Tibial nerve (tissue), 4 donors: ENCODE data around the gene GPR153. TPM values are rescaled to one million over a fixed set of nuclear protein-coding genes. Genes with fewer than 3 reads are reported as not detected.
A peak's percentile ranks its signal among the peaks of the same experiment; 100 is the strongest.

Source experiments
- DNase-seq, 2 donors: peaks; one replicate each; pipeline ENCODE4 v3.0.0-alpha.2; 2019; ENCODE audit warnings: low spot score in 2 of 2
- H3K27ac ChIP-seq, 4 donors: fragments of 200-600 bp; sonication (generic) in 3 of 4; one replicate each; pipeline ENCODE4 v1.5.1; 2017 to 2019; ENCODE audit warnings: mild to moderate bottlenecking in 1 of 4
- H3K27me3 ChIP-seq, 2 donors: fragments of 200-600 bp; sonication (generic) in 1 of 2; one replicate each; pipeline versions ENCODE4 v1.5.1 to v1.6.0; 2017 to 2019
- H3K36me3 ChIP-seq, 3 donors: fragments of 200-600 bp; sonication (generic); one replicate each; pipeline ENCODE4 v1.5.1; 2018 to 2019
- H3K4me1 ChIP-seq, 4 donors: fragments of 200-600 bp; sonication (generic) in 3 of 4; one replicate each; pipeline ENCODE4 v1.5.1; 2017 to 2019
- H3K4me3 ChIP-seq, 4 donors: fragments of 200-600 bp; sonication (generic) in 3 of 4; one replicate each; pipeline ENCODE4 v1.5.1; 2017 to 2019; ENCODE audit warnings: mild to moderate bottlenecking in 1 of 4, moderate library complexity in 1 of 4
- H3K9me3 ChIP-seq, 4 donors: fragments of 200-600 bp; sonication (generic) in 3 of 4; one replicate each; pipeline ENCODE4 v1.5.1; 2017 to 2019
- EP300 ChIP-seq, 2 donors: sonication (generic); formaldehyde crosslinking; IDR thresholded peaks; one replicate each; pipeline ENCODE4 v1.6.1; 2017; ENCODE audit warnings: antibody characterized with exemption in 2 of 2, mild to moderate bottlenecking in 1 of 2
- POLR2A ChIP-seq, 2 donors: fragments of 450-650 bp; IDR thresholded peaks; one replicate each; pipeline ENCODE4 v1.6.1; 2017; ENCODE audit warnings: antibody characterized with exemption in 2 of 2, mild to moderate bottlenecking in 2 of 2, moderate library complexity in 2 of 2
- WGBS, 2 donors: methylation state at CpG; one replicate each; pipeline ENCODE4 v1.1.5; 2018; 5-methylcytosine and 5-hydroxymethylcytosine counted together
- total RNA-seq, 4 donors: library from RNA; depleted of rRNA; stranded (reverse); fragments of >200 nt; gene quantifications; one replicate each; pipeline ENCODE4 v1.1.0, GENCODE V29; 2016
- TF ChIP-seq, protein P1 (sequence below), 5 experiments: fragments of 200-600 bp in 3 of 5; fragments of 450-650 bp in 2 of 5; sonication (generic) in 3 of 5; IDR thresholded peaks; one replicate each; pipeline ENCODE4 v1.5.1; 2016 to 2019; ENCODE audit warnings: antibody characterized with exemption in 5 of 5, mild to moderate bottlenecking in 3 of 5, moderate library complexity in 2 of 5

Gene GPR153
- total RNA-seq, 4 donors from 2014 or later = 10.3 to 12.7 (median 11.3) TPM

DNA sequence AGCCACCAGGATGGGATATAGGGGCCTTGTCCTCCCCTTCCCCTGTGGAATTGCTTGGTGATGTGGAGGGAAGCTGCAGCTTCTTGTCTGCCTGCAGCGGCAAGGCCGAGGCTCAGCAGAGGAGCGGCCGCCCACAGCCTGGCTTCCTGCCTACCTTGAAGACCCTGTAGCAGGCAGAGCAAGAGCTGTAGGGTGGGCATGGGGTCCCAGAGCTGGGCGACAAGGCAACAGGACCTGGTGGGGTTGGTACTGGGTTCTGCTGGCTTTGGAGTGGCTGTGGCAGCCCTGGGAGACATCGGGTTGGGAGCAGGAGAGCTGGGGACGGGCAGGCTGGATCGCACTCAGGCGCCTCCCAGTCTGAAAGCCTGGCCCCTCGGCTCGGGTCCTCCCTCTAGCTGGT, 5.7 kb upstream of the GPR153 start:
- no peaks in the 10 kb centered on the region for H3K9me3 ChIP-seq
- no peak overlapping the region for H3K27ac ChIP-seq
- peaks cover 0 to 2% of the 10 kb centered on the region in 2 donors for H3K27me3 ChIP-seq
- no peak overlapping the region for H3K4me3 ChIP-seq
- no peak for DNase-seq
- WGBS, 2 donors = 87 to 88% methylated on average over 11 of the region's 11 CpGs
- peaks cover 0 to 54% (median 24%) of the 10 kb centered on the region in 4 donors for H3K4me1 ChIP-seq
- H3K36me3 ChIP-seq = no peaks in the 10 kb centered on the region
- no peak for TF ChIP-seq POLR2A (IDR thresholded peaks at IDR 0.05)
- TF ChIP-seq, protein P1, sequence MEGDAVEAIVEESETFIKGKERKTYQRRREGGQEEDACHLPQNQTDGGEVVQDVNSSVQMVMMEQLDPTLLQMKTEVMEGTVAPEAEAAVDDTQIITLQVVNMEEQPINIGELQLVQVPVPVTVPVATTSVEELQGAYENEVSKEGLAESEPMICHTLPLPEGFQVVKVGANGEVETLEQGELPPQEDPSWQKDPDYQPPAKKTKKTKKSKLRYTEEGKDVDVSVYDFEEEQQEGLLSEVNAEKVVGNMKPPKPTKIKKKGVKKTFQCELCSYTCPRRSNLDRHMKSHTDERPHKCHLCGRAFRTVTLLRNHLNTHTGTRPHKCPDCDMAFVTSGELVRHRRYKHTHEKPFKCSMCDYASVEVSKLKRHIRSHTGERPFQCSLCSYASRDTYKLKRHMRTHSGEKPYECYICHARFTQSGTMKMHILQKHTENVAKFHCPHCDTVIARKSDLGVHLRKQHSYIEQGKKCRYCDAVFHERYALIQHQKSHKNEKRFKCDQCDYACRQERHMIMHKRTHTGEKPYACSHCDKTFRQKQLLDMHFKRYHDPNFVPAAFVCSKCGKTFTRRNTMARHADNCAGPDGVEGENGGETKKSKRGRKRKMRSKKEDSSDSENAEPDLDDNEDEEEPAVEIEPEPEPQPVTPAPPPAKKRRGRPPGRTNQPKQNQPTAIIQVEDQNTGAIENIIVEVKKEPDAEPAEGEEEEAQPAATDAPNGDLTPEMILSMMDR (IDR thresholded peaks at IDR 0.05) = no peak
- no peak for TF ChIP-seq EP300 (IDR thresholded peaks at IDR 0.05)

DNA sequence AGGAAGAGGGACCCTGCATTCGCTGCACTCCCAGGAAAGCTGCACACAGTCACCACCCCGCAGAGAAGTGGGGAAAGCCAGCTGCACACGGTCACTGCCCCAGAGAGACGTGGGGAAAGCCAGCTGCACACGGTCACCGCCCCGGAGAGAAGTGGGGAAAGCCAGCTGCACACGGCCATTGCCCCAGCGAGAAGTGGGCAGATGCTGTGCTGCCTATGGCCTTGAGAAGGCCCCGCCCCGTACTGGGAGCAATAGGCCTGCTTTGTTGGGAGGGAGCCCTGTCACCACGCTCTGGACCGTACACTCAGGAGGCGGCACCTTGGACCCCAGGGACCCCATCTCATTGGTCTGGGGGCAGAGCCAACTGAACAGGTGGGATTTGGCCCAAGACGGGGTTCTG, 4.3 kb upstream of the GPR153 start:
- H3K4me3 ChIP-seq = no peak overlapping the region
- 78 to 88% methylated on average over 13 to 15 of the region's 15 CpGs for WGBS, 2 donors
- no peaks in the 10 kb centered on the region for H3K36me3 ChIP-seq
- peaks cover 0 to 11% of the 10 kb centered on the region in 2 donors for H3K27me3 ChIP-seq
- H3K27ac ChIP-seq = no peak overlapping the region
- TF ChIP-seq, protein P1 (IDR thresholded peaks at IDR 0.05) = no peak
- TF ChIP-seq EP300 (IDR thresholded peaks at IDR 0.05) = no peak
- no peak for TF ChIP-seq POLR2A (IDR thresholded peaks at IDR 0.05)
- H3K4me1 ChIP-seq = peaks cover 0 to 52% (median 15%) of the 10 kb centered on the region in 4 donors
- DNase-seq = no peak
- H3K9me3 ChIP-seq = no peaks in the 10 kb centered on the region

DNA sequence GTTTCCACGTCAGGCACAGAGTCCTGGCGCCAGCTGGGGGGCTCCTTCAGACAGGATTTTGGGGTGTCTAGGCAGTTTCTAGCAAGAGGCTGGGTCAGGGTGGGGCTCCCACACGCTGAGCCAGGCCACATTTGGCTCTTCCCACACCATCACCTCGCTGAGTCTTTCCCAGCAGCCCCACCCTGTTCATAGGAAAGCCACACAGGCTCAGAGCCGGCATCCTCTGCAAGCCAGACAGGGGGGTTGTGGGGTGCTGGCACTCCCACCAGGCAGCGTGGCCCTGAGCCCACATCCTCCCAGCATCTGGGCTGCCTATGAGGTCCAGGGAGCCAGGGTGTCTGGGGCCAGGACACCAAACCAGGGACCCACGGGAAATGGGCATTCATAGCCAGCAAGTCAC, 2.8 kb upstream of the GPR153 start:
- Histone ChIP-seq H3K4me1 (peaks cover 0 to 51% (median 19%) of the 10 kb centered on the region in 4 donors), H3K4me3 (no peak overlapping the region), H3K9me3 (no peaks in the 10 kb centered on the region), H3K36me3 (no peaks in the 10 kb centered on the region), H3K27ac (peak overlapping the region in 1 of 4 donors; percentile 89), H3K27me3 (peaks cover 0 to 24% of the 10 kb centered on the region in 2 donors)
- no peak for DNase-seq
- WGBS, 2 donors = 63 to 88% methylated on average over 4 to 5 of the region's 7 CpGs
- TF ChIP-seq EP300 (IDR thresholded peaks at IDR 0.05) = no peak

DNA sequence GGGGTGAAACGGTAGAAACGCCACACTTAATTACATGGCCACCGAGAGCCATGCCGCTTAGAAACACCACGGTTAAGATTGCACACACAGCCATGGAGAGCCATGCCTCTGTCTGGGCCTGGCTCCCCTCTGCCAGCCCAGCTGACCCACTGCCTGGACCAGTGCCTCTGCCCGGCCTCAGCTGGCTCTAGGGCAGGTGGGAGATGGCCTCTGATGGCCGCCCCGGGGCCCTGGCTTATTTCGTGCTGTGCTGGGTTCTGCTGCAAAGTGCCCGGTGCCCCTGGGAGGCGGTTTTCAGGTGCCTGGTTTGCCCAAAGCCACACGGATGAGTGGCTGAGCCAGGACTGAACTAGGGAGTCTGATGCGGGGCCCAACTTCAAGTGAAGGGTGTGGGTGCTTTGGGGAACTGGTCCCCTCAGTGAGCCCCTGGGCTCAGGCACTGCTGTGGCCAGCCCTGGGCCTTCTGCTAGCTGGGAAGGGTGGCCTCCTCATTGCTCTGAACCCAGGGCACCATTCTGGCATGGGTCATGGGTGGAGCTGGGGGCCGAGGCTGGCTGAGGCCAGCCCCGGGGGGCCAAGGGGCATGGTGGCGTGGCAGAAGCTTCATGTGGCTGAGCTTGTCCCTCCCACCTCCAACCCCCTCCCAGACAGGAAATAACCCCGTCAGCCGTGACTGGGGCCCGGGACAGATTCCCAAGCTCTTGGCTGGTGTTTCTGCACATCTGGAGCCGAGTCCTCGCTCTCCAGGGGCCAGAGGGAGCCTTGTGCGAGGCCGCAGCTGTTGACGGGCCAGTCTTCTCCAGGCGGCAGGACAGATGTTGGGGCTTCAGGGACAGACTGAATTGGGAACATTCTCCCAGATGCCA, 1.9 kb upstream of the GPR153 start:
- no peak for DNase-seq

DNA sequence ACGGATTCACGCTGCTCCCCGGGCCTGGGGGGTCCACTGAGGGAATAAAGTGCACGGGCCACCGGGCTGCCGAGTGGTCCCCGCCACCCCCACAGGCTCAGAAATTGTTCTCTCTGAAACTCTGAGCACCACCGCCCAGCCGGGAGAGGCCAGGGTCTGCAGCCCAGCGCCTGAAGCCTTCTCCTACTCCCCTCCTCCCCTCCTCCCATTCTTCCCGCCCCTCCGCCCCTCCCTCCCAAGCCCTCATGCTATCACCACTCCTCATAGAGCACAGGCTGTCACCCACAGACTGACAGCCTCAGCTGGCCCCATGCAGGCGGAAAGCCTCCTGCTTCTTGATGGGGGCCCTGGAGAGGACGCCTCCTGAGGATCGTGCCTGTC, 707 bp upstream of the GPR153 start:
- 29 to 30% methylated on average over 13 to 15 of the region's 15 CpGs for WGBS, 2 donors
- DNase-seq = no peak
- no peaks in the 10 kb centered on the region for H3K36me3 ChIP-seq
- H3K9me3 ChIP-seq = no peaks in the 10 kb centered on the region
- TF ChIP-seq POLR2A (IDR thresholded peaks at IDR 0.05) (no peak), EP300 (IDR thresholded peaks at IDR 0.05) (no peak)
- TF ChIP-seq, protein P1 (IDR thresholded peaks at IDR 0.05) = no peak
- peak overlapping the region; percentile 1 to 89 (median 80) for H3K27ac ChIP-seq
- peaks cover 0 to 24% of the 10 kb centered on the region in 2 donors for H3K27me3 ChIP-seq
- H3K4me3 ChIP-seq = peak overlapping the region in 2 of 4 donors; percentile 51 to 83
- H3K4me1 ChIP-seq = peaks cover 0 to 51% (median 19%) of the 10 kb centered on the region in 4 donors

More for the DNA sequence above, 1.9 kb upstream of the GPR153 start:
- Histone ChIP-seq H3K4me1 (peaks cover 0 to 51% (median 19%) of the 10 kb centered on the region in 4 donors), H3K4me3 (no peak overlapping the region), H3K27me3 (peaks cover 0 to 24% of the 10 kb centered on the region in 2 donors), H3K9me3 (no peaks in the 10 kb centered on the region), H3K27ac (peak overlapping the region in 2 of 4 donors; percentile 10 to 89), H3K36me3 (no peaks in the 10 kb centered on the region)
- WGBS, 2 donors = 63 to 83% methylated on average over 14 to 21 of the region's 25 CpGs
- TF ChIP-seq, protein P1 (IDR thresholded peaks at IDR 0.05) = no peak
- TF ChIP-seq EP300 (IDR thresholded peaks at IDR 0.05) (no peak), POLR2A (IDR thresholded peaks at IDR 0.05) (no peak)
